HEK293 (cell line): Measurements from ENCODE around the gene SMCO4.

Source experiments
- ZBTB1 ChIP-seq: fragments of 450-650 bp; formaldehyde crosslinking; IDR thresholded peaks from 2 replicates; pipeline ENCODE4 v1.5.1; 2016; ENCODE audit warnings: missing biosample characterization, missing genetic modification characterization
- ZBTB20 ChIP-seq: fragments of 450-650 bp; formaldehyde crosslinking; IDR thresholded peaks from 2 replicates; pipeline ENCODE4 v1.5.1; 2016; ENCODE audit warnings: missing biosample characterization, missing genetic modification characterization
- ZFP41 ChIP-seq: fragments of 450-650 bp; formaldehyde crosslinking; IDR thresholded peaks from 2 replicates; pipeline ENCODE4 v1.5.1; 2016; ENCODE audit warnings: missing biosample characterization, missing genetic modification characterization, borderline replicate concordance
- ZNF23 ChIP-seq: fragments of 450-650 bp; formaldehyde crosslinking; IDR thresholded peaks from 2 replicates; pipeline ENCODE4 v1.5.1; 2016; ENCODE audit warnings: missing biosample characterization, missing genetic modification characterization, borderline replicate concordance
- ZNF510 ChIP-seq: fragments of 450-650 bp; formaldehyde crosslinking; IDR thresholded peaks from 2 replicates; pipeline ENCODE4 v1.5.1; 2018; ENCODE audit warnings: mild to moderate bottlenecking, missing genetic modification characterization, missing biosample characterization; ENCODE audit not compliant: insufficient replicate concordance
- ZNF658 ChIP-seq: fragments of 450-650 bp; formaldehyde crosslinking; IDR thresholded peaks from 2 replicates; pipeline ENCODE4; 2016; ENCODE audit warnings: missing biosample characterization, missing genetic modification characterization
- ZNF776 ChIP-seq: fragments of 450-650 bp; formaldehyde crosslinking; IDR thresholded peaks from 2 replicates; pipeline ENCODE4 v1.5.0; 2017; ENCODE audit warnings: missing biosample characterization, missing genetic modification characterization, borderline replicate concordance
- TF ChIP-seq, protein P1 (sequence below): fragments of 450-650 bp; formaldehyde crosslinking; optimal IDR thresholded peaks from 2 replicates; pipeline ENCODE3; 2016; ENCODE audit warnings: missing biosample characterization, mild to moderate bottlenecking, missing genetic modification characterization
- TF ChIP-seq, protein P2 (sequence below): fragments of 450-650 bp; formaldehyde crosslinking; IDR thresholded peaks from 2 replicates; pipeline ENCODE4 v1.5.1; 2016; ENCODE audit warnings: missing biosample characterization, missing genetic modification characterization
- TF ChIP-seq, protein P3 (sequence below): fragments of 450-650 bp; formaldehyde crosslinking; IDR thresholded peaks from 2 replicates; pipeline ENCODE4 v1.5.1; 2016; ENCODE audit warnings: missing biosample characterization, missing genetic modification characterization

DNA sequence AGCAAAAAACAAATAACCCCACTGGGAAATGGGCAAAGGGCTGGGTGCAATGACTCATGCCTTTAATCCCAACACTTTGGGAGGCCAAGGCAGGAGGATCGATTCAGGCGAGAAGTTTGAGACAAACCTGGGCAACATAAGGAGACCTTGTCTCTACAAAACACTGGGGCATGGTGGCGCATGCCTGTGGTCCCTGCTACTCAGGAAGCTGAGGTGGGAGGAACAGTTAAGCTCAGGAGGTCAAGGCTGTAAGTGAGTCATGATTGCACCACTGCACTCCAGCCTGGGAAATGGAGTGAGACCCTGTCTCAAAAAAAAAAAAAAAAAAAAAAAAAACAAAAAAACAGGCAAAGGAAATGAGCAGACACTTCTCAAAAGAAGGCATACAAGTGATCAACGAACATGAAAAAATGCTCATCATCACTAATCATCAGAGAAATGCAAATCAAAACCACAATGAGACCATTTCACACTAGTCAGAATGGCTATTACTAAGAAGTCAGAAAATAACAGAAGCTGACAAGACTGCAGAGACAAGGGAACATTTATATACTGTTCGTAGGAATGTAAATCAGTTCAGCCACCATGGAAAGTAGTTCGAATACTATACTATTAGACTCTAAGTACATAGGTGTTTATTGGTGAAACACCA, 48.2 kb upstream of the SMCO4 start:
- TF ChIP-seq, protein P1, sequence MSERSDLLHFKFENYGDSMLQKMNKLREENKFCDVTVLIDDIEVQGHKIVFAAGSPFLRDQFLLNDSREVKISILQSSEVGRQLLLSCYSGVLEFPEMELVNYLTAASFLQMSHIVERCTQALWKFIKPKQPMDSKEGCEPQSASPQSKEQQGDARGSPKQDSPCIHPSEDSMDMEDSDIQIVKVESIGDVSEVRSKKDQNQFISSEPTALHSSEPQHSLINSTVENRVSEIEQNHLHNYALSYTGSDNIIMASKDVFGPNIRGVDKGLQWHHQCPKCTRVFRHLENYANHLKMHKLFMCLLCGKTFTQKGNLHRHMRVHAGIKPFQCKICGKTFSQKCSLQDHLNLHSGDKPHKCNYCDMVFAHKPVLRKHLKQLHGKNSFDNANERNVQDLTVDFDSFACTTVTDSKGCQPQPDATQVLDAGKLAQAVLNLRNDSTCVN (tag by site-specific recombination) = no peak
- TF ChIP-seq ZNF510 (no peak), ZBTB20 (no peak), ZNF658 (tag by site-specific recombination) (no peak), ZBTB1 (tag by site-specific recombination) (no peak), ZNF23 (tag by site-specific recombination) (no peak), ZNF776 (tag by site-specific recombination) (no peak), ZFP41 (tag by site-specific recombination) (no peak)
- TF ChIP-seq, protein P2, sequence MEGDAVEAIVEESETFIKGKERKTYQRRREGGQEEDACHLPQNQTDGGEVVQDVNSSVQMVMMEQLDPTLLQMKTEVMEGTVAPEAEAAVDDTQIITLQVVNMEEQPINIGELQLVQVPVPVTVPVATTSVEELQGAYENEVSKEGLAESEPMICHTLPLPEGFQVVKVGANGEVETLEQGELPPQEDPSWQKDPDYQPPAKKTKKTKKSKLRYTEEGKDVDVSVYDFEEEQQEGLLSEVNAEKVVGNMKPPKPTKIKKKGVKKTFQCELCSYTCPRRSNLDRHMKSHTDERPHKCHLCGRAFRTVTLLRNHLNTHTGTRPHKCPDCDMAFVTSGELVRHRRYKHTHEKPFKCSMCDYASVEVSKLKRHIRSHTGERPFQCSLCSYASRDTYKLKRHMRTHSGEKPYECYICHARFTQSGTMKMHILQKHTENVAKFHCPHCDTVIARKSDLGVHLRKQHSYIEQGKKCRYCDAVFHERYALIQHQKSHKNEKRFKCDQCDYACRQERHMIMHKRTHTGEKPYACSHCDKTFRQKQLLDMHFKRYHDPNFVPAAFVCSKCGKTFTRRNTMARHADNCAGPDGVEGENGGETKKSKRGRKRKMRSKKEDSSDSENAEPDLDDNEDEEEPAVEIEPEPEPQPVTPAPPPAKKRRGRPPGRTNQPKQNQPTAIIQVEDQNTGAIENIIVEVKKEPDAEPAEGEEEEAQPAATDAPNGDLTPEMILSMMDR (tag by site-specific recombination) = no peak
- TF ChIP-seq, protein P3, sequence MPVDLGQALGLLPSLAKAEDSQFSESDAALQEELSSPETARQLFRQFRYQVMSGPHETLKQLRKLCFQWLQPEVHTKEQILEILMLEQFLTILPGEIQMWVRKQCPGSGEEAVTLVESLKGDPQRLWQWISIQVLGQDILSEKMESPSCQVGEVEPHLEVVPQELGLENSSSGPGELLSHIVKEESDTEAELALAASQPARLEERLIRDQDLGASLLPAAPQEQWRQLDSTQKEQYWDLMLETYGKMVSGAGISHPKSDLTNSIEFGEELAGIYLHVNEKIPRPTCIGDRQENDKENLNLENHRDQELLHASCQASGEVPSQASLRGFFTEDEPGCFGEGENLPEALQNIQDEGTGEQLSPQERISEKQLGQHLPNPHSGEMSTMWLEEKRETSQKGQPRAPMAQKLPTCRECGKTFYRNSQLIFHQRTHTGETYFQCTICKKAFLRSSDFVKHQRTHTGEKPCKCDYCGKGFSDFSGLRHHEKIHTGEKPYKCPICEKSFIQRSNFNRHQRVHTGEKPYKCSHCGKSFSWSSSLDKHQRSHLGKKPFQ (tag by site-specific recombination) = no peak
